HG02973 (cell line): Measurements from ENCODE around the gene CPSF7.
"Not testable (repeated sequence)": the region's sequence is repeated elsewhere in the genome, so short reads cannot be mapped to it uniquely, and the experiment has no call there.

Experiments
- ATAC-seq: cut with Tn5 transposase; IDR thresholded peaks from one replicate; pipeline ENCODE4 v1.9.1; 2021; ENCODE audit warnings: moderate library complexity; ENCODE audit not compliant: unreplicated experiment

Gene CPSF7, protein sequence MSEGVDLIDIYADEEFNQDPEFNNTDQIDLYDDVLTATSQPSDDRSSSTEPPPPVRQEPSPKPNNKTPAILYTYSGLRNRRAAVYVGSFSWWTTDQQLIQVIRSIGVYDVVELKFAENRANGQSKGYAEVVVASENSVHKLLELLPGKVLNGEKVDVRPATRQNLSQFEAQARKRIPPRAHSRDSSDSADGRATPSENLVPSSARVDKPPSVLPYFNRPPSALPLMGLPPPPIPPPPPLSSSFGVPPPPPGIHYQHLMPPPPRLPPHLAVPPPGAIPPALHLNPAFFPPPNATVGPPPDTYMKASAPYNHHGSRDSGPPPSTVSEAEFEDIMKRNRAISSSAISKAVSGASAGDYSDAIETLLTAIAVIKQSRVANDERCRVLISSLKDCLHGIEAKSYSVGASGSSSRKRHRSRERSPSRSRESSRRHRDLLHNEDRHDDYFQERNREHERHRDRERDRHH

DNA sequence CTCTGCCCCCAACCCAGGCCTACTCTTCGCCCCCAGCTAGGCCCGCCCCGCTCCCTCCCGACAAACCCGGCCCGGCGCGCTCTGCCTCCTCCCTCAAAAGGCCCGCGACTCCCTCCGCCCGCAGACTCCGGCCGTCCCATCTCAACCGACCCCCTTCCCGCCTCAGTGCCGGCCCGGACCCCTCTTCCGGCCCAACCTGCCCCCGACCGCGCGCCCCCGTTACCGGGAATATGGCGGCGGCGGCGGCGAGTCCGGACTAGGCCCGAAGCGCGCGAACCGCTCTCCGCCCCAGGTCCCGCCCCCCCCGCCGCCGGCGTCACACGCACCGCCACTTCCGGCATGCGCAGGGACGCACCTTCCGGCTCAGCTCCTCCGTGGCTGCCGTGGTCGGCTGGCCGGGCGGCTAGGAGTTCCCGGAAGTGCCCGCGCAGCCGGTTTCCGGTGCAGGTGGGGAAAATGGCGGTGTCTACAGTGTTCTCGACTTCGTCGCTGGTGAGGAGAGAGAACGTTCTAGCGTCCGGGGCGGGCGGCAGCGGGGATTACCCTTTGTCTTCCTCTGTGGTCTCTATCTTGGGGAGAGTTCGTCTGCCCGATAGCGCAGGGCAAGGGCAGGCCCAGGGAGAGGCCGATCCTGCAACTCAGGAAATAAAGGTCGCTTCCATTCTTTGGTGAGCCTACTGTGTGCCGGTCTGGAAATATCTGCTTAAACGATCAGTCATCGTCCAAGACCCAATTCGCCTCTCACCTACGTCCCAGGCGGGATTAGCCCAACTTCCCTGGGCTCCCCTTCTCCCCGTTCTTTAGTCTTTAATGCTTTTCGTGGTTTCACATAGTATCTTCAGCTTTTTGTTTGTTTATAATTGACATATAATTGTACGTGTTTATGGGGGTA, at the start of gene CPSF7, which contains the start of gene SDHAF2:
TSS of gene CPSF7 (minus strand) at position 285 of the 892 bp plus-strand sequence. CDS start 740 bp downstream, outside the sequence.
TSS of gene SDHAF2 (plus strand) at position 434 of the 892 bp plus-strand sequence. CDS start at position 457, 23 bp downstream.
- peak; percentile 78 for ATAC-seq

DNA sequence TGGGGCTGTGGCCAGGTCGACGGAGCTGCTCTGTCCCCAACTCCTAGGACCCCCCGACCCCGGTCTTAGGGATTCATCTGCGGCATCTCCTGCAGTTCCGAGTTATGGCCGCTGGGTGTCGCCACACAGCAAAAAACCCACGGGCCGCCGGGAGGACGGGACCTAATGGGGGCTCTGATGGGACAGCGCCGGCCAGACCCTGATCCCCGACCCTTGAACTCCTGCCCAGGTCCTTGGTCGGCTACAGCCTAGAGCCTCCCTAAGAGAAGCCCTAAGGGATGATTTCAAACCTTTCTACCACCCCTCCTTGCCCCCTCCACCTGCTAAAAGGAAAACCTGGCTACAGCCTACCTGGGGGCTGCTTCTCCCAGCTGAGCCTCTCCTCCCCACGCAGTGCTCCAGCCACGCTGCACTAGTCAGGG, 48.0 kb upstream of the CPSF7 start:
- ATAC-seq, result no peak

DNA sequence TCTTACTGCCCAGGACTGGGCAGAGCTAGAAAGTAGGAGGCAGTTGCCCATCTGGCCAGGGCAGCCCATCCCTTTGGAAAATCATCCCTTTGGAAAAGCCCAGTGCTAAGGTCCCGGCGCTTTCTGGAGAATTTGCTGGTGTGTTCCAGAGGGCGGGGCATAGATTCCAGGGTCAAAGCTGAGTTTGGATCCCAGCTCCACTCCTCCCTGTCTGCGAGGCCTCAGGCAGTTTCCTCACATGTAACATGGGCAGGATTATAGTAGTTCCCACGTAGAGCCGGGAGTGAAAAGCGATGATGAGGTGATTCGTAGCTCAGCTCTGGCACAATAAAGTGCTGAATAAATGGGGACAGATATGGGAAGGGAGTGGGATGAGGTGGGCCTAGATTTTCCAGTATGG, 47.4 kb upstream of the CPSF7 start:
- ATAC-seq, result no peak

DNA sequence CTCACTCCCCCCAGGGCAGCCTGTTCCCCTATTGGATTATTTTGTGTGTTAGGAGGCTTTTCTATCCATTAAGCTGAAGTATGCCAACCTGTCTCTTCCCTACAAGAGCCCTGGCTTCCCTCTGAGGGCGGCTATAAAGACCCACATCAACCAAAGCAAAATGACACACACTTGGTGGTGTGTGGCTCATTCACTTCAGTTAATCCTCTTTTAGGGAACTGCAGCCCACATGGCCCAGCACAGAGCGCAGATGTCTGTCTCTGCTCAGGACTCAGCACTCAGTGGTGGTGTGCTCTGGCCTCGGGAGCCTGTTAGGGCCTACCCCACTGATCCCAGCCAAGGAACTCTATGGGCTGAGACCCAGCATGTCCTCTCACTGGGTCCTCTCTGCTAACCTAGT, 46.6 kb upstream of the CPSF7 start:
- ATAC-seq, result no peak

DNA sequence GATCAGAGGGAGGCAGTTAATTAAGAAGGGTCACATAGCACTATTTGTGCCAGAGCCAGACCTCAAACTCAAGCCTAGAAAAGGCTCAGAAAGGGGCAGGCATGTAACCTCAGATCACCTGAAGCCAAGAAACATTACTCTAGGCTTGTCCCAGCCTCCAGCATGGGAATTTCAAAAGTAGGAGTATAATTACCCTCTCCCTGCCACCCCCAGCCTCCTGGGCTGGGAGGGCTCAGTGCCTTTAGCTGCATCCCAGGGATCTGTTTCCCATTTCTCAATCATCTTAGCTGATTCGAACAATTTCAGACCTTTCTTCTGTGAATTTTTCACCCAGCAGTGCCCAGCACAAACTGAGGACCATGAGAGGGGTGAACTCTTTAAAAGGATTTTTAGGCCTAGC, 45.7 kb upstream of the CPSF7 start:
- ATAC-seq, result no peak

DNA sequence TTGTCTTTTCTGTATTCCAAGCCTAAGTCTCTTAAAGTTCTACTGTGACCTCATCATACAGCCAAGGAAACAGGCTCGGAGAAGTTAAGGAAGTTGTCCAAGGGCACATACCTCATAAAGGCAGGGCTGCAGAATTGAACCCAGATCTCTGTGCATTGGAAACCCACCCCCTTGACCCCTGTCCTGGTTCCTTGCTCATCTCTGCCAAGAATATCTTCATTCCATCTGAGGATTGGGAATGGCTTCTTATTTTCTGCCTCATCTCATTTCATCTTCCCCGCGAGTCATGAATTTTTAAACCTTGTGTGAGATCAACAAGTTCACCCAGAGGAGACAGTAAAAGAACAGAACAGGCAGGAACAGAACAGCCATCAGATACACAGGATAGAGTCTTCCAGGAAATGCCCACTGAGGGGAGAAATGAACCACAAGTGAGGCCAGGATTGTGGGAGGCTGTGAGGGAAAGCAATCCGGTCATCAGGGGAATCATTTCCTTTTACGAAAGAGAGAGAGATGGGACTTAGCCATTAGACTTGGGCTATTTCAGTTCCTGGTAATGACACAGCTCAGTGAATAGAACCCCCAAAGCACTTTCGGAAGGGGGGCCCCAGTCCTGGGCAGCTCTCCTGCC, 44.4 kb upstream of the CPSF7 start:
- ATAC-seq, result no peak

DNA sequence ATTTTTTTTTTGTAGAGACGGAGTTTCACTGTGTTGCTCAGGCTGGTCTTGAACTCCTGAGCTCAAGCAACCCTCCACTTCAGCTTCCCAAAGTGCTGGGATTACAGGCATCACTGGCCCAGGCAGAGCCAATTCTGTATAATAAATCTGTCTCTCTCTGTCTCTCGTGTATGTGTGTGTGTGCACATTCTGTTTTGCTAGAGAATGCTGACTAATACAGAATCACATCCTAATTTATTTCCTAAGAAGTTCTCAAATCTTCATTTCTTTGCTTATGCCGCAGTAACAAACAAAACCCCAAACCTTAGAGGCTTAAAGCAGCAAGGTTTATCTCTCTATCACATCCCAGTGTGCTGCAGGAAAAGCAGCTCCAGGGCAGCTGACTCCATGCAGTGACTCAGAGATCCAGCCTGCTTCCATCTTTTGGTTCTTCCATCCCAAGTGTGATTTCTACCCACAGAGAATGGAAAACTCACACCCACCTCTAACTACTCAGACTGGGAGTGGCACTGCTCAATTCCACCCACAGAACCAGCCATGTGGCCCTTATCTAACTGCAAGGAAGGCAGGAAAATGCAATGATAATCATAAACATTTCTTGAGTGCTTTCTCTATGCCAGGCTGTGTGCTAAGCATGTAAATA, 43.7 kb upstream of the CPSF7 start:
- no peak for ATAC-seq

DNA sequence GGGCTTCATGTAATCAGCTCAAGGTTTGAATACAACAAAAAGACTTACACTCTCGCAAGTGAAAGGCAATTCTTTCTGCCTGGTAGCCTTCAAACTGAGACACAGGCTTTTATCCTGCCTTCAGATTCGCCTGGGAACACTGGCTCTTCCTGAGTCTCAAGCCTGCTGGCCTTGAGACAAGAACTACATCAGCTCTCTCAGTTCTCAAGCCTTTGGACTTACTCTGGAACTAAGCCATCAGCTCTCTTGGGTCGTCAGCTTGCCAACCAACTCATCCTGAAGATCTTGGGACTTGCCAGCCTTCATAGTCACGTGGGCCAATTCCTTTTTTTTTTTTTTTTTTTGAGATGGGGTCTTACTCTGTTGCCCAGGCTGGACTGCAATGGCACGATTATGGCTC, 43.1 kb upstream of the CPSF7 start:
- no peak for ATAC-seq

DNA sequence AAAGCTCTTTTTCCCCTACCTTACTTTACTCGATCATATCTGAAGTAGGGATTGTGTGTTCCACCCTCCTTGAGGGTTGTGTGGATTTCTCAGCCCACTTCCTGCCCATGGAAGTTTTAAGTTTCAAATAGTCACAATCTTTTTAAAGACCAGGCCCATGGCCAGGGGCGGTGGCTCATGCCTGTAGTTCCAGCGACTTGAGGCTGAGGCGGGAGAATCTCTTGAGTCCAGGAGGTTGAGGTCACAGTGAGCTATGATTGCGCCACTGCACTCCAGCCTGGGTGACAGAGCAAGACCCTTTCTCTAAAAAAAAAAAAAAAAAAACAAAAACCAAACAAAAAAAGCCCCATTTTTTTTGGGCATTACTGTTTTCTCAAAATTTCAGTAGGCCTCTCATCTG, 42.5 kb upstream of the CPSF7 start:
- no peak for ATAC-seq

DNA sequence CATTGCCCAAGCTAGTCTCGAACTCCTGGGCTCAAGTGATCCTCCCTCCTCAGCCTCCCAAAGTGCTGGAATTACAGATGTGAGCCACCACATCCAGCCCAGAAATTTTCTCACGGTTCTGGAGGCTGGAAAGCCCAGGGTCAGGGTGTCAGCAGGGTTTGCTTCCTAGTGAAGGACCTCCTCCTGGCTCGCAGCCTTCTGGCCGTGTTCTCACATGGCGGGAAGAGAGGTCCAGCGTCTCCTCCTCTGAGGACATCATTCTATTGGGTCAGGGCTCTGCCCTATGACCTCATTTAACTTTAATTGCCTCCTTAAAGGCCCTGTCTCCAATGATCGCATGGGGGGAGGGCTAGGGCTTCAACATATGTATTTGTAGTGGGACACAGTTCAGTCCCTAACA, 38.2 kb upstream of the CPSF7 start:
- no peak for ATAC-seq

DNA sequence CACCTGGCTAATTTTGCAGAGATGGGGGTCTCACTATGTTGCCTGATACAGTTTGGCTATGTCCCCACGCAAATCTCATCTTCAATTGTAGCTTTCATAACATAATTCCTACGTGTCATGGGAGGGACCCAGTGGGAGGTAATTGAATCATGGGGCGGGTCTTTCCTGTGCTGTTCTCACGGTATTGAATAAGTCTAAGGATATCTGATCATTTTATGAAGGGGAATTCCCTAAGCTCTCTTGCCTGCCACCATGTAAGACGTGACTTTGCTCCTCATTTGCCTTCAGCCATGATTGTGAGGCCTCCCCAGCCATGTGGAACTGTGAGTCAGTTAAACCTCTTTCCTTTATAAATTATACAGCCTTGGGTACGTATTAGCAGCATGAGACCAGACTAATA, 37.8 kb upstream of the CPSF7 start:
- not testable (repeated sequence) for ATAC-seq

DNA sequence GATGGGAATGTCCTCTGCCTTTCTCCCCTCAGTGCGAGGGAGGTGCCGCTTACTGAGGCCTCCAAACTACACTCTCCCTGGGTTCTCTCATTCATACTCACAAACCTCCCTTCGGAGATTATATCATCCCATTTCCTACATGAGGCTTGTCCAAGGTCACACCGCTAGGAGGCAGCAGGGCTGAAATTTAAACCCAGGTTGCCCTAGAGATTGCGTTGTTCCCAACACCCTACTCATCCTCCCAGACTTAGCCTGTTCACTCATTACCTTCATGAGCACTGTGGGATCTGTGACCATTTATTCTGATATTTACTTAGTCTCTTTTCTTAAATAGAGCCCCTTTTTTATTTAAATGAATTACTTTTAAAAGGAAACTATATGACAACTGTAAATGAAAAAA, 31.2 kb upstream of the CPSF7 start:
- no peak for ATAC-seq

DNA sequence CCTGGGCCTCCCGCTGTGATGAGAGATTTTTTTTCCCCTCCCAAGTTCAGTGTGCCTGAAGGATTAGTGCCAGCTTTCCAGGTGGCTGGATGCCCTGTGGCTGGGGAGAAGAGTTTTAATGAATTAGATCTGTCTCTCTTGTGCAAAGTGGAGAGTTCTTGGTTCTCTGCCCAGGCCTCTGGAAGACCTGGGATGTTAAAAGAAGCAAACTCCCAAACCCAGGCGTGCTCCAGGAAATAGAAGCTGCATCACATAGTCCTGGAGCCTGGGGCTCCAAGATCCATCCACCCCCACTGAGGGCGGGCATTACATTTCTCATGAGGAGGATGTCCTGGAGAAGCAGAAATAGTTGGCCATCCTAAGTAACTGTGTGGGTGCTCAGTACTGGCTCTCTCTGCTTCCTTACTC, 30.7 kb upstream of the CPSF7 start:
- no peak for ATAC-seq

DNA sequence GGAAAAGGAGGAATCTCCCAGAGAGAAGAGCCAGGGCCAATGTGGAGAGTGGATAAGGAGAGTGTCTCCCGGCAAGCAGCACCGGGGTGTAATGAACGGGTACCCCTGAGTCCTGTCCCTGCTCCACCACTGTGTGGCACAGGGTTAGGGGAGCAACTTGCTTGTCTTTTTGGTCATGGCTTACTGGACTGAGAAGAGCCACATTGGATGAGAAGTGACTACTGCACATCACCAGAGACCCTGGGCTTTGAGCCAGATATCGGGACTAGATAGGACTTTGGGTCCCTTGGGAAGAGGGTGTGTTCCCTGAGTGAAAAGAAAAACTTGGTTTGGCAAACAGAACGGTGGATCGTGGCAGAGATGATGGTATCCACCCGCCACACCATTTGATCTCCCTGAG, 24.7 kb upstream of the CPSF7 start:
- ATAC-seq, result no peak

DNA sequence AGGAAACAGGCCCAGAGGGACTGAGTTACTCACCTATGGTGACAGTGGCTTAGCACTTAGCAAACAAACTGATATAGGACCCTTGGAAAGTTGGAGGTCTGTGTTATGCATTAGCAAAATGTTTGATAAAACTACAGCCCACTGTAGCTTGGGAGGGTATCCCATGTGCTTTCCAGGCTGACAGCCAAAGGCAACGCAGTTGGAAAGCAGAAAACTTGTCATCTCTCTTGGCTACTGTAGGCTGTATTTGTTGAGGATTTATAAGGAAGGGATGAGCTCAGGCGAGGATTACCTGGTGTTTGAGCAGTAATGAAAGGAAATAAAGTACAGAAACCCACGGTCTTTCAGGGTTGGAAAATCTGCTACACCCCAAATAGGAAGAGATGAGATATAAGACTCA, 23.9 kb upstream of the CPSF7 start:
- ATAC-seq, result no peak

DNA sequence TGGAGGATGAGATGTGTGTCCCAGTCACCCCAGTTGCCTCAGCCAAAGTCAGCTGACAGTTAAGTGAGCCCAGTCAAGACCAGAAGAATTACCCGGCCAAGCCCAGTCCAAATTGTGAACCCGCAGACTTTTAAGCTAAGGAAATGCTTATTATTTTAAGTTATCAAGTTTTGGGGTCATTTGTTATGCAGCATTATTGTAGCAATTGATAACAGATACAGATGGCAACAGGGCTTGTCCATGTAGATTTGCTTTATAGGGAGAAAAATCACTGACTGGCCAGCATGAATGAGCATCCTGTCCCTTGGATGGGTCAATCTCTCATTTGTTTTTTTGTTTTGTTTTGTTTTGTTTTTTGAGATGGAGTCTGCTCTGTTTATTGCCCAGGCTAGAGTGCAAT, 23.1 kb upstream of the CPSF7 start:
- ATAC-seq, result no peak

DNA sequence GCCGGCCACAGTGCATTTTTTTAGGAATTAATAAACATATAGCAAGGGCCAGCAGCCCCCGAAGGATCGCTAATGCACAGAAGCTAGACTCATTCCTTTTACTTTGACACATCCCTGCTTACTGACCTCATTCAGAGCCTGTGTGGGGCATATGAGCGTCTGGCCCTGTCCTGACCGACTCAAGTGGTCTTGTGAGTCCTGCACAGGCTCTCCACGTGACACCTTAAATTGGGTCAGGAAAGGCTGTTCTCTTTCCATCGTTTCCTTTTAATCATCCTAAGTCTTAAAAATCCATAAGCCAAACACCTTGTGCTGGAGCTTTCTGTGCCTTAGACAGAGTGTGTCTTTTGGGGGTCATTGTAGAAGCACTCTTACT, 18.8 kb upstream of the CPSF7 start:
- no peak for ATAC-seq

DNA sequence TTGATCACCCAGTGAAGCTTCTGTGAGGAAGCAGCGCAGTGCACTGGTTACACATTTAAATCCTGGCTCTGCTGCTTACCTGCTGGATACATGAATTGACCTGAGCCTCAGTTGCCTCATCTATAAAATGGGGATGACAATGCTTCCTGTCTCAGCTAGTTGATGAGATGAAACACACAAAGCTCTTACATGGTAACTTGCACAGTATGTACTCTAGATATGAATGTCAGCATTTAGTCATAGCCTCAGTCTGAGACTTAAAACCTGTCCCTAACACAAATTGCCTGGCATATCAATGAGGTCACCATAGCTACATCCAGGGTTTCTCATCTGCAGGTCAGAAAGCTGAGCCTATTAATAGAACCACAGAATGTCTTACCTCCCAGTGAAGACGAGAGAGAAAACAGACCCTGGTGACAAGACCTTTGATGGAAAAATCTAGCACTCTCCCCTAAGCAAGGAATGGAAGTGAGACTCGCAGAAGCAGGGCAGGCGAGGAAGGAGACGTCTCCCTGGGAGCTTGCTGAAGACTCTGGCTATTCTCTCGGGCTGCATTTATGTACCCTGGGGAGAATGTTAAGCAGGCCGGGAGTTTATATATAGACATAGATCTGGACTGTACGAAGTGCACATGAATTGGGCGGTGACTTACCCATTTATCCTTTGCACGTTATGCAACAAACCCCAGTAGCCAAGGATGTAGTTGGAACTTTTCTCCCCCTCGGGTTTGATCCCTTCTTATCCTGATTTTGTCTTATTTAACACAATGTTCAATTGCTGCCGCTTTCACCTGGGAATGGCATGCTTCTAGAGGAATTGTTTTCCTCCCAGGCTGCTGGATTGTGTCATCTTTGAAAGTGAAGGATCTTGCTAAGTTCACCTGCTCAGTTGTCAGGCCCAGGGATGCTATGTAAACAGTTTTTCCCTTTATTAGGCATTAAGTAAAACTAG, 18.1 kb upstream of the CPSF7 start:
- ATAC-seq, result no peak

DNA sequence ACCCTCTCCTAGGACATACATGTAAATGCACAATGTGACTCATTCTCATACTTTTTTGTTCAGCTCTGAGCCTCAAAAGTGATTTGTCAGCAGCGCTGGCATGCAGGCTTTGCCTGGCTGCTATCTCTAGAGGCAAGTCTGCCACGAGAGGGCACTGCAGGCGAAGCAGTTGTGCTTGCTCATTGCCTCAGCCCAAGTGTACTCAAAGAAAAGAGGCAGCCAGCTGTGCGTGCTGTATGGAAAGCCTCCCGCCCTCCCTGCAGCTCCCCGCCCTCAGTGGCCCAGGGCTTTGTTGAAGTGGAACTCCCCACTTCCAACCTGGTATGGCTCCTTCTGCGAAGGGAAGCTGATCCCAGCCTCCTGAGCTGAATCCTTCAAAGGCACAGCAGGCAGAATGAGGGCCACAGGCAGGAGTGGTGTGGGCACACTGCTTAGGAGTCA, 16.5 kb upstream of the CPSF7 start:
- ATAC-seq, result no peak

DNA sequence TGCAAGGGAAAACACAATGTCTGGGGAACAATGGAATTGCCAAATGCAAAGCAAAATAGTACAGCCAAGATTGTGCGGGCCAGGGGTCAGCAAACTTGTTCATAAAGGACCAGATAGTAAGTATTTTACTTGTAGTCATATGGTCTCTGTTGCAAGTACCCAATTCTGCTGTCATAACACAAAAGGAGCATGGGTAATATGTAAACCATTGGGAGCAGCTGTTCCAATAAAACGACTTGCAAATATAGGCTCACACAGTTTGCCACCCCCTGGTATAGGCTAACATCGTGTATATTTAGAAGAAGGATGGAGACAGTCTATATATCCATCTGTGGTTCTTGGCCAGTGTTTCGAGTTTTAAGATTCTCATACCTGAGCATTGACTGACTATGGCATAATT, 15.7 kb upstream of the CPSF7 start:
- no peak for ATAC-seq
